Vein endothelial cell (primary cell): ENCODE results near the gene SLC17A3. TPM values are rescaled to one million over a fixed set of nuclear protein-coding genes. Genes with fewer than 3 reads are reported as not detected.

Experiments used
- total RNA-seq: library from RNA; depleted of rRNA; stranded (reverse); fragments of >200 nt; gene quantifications from 2 replicates; pipeline ENCODE4 v1.2.3, GENCODE V29; 2012

The SLC17A3 gene, protein sequence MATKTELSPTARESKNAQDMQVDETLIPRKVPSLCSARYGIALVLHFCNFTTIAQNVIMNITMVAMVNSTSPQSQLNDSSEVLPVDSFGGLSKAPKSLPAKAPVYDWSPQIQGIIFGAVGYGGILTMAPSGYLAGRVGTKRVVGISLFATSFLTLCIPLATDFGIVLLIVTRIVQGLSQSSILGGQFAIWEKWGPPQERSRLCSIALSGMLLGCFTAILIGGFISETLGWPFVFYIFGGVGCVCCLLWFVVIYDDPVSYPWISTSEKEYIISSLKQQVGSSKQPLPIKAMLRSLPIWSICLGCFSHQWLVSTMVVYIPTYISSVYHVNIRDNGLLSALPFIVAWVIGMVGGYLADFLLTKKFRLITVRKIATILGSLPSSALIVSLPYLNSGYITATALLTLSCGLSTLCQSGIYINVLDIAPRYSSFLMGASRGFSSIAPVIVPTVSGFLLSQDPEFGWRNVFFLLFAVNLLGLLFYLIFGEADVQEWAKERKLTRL
- total RNA-seq = not detected in 2 replicates

DNA sequence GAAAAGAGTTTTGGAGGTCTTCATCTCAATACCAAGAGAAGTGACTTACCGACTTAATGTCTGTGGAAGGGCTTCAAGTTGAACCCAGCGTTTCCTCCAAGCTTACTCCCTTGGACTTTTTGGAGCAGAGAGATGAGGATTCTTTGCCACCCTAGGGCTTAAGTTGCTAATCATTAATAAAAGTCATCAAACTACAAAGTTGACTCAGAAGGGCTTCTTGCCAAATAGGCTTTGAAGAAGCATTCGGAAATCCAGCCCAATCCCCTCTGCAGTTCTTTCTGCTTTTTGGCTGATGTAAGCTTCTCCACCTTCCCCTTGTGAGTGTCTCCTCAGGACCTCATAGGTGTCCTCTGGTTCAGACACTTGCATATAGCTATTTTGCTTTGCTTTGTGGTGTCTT is at the start of gene SLC17A3:
Gene SLC17A3 (minus strand): TSS at position 126 of the 400 bp plus-strand sequence. CDS start 5,856 bp downstream, outside the sequence.

DNA sequence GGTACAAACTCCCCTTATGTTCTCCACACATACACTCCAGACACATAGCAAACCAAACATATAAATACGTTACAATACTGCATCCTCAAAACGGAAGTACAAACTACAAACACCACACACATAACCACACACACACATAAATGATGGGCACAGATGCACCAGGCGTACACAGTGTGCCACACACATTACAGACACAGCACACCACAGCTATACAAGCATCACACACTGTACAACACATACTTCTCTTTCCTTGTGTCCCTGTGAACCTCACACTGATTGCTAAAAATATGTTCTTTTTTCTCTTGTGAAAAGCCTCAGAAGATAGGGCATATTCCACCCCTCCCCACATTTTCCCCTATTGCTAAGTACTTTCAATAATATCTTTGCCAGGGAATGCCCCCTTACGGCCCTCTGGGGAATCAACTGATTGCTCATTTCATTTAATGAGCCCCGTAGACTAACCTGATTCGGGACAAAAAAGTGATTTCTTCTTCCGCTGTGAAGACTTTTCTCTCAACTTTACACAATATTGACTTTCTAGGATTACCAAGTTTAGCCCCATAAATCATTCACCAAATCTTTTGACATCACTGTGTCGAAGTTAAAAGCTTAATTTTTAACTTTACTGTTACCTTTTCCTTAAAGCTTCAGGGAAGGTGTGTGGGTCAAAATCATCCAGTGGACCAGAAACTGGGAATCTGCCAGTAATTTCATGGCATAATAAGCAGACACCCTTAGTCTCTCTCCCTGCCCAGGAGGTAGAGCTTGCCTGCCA is 42.3 kb downstream of the SLC17A3 start, which contains the start of gene SLC17A1:
Gene SLC17A1 (minus strand): TSS at position 521 of the 775 bp plus-strand sequence. CDS start 1,495 bp downstream, outside the sequence.

Other genes with a start within 250 kb of the SLC17A3 start
- gene SCGN, start 222.0 kb downstream of the SLC17A3 start, total RNA-seq = not detected in 2 replicates
- gene SLC17A4, start 119.5 kb downstream of the SLC17A3 start, total RNA-seq = not detected in 2 replicates
- gene SLC17A1, start 42.2 kb downstream of the SLC17A3 start, total RNA-seq = not detected in 2 replicates
- gene SLC17A2, start 56.4 kb upstream of the SLC17A3 start, total RNA-seq = not detected in 2 replicates
- 9.1 and 11.8 TPM in 2 replicates for gene TRIM38, start 88.6 kb upstream of the SLC17A3 start, total RNA-seq
- gene HFE, start 213.2 kb upstream of the SLC17A3 start, total RNA-seq = 3.3 TPM in 2 replicates